HCT116 (cell line): ENCODE data around the gene SLAIN2. TPM values are rescaled to one million over a fixed set of nuclear protein-coding genes. Genes with fewer than 3 reads are reported as not detected.

Experiments
- ATAC-seq: fragments of 200-7000 bp; cut with Tn5 transposase; 2 replicates; pipeline ENCODE4 v1.9.1; 2020; ENCODE audit warnings: mild to moderate bottlenecking, moderate library complexity
- BruUV-seq: library from RNA; stranded (reverse); fragments of 400-500 nt; replicated peaks from 2 replicates; lab custom pipeline; 2021; lab: Mats Ljungman, UMichigan
- CTCF ChIA-PET: fragments of 300-600 bp; sonication (Branson Sonifier 250); formaldehyde crosslinking; loops from one replicate; lab custom pipeline; 2021; ENCODE audit warnings: antibody characterized with exemption; lab: Charles Lee
- POLR2A ChIA-PET: fragments of 300-600, 350-600 bp; sonication (Branson Sonifier 250); formaldehyde crosslinking; loops from one replicate; lab custom pipeline; 2021; ENCODE audit warnings: antibody characterized with exemption; lab: Charles Lee
- RAD21 ChIA-PET, 2 experiments: fragments of 300-600 bp; sonication (Branson Sonifier 250); formaldehyde crosslinking; loops; one replicate each; lab custom pipeline; 2023; ENCODE audit warnings: low total read pairs in 2 of 2; ENCODE audit not compliant: uncharacterized antibody in 2 of 2, unreplicated experiment in 2 of 2, low non-redundant PET in 1 of 2; lab: Charles Lee
- DNase-seq: peaks from one replicate; pipeline ENCODE4 v3.0.0-alpha.2; 2010; ENCODE audit warnings: low read depth, low spot score
- H2AFZ ChIP-seq: fragments of 200-600 bp; shearing (Covaris generic), sonication (generic); 2 replicates; pipeline ENCODE4 v1.6.1; 2017; ENCODE audit warnings: low read depth, mixed run types, mixed read lengths, antibody characterized with exemption, low read length; ENCODE audit not compliant: poor library complexity, severe bottlenecking
- H3K27ac ChIP-seq: 2 replicates; pipeline ENCODE4 v1.5.1; 2012; ENCODE audit warnings: low read depth, low read length
- H3K27me3 ChIP-seq: fragments of 200-600 bp; sonication (generic); 2 replicates; pipeline ENCODE4 v1.6.1; 2016; ENCODE audit warnings: mixed run types, low read length, mixed read lengths; ENCODE audit not compliant: insufficient read depth
- H3K36me3 ChIP-seq, 2 experiments: fragments of 200-500 bp in 1 of 2; fragments of 200-600 bp in 1 of 2; sonication (Bioruptor generic) in 1 of 2; sonication (generic) in 1 of 2; 2 replicates each; pipeline versions ENCODE4 v1.5.1 to v1.6.1; 2014 to 2016; ENCODE audit warnings: low read length in 2 of 2, inconsistent platforms in 1 of 2, mixed read lengths in 1 of 2, mixed run types in 1 of 2; ENCODE audit not compliant: insufficient read depth in 2 of 2, control insufficient read depth in 1 of 2
- H3K4me1 ChIP-seq, 2 experiments: fragments of 200-600 bp in 1 of 2; sonication (generic) in 1 of 2; 2 replicates each; pipeline versions ENCODE4 v1.5.1 to v1.6.1; 2012 to 2017; ENCODE audit warnings: low read length in 2 of 2, inconsistent platforms in 1 of 2, mild to moderate bottlenecking in 1 of 2, mixed read lengths in 1 of 2, mixed run types in 1 of 2, moderate library complexity in 1 of 2; ENCODE audit not compliant: insufficient read depth in 2 of 2, control insufficient read depth in 1 of 2
- H3K4me2 ChIP-seq: fragments of 200-600 bp; sonication (generic); 2 replicates; pipeline ENCODE4 v1.6.1; 2017; ENCODE audit warnings: mixed run types, low read length, mixed read lengths
- H3K4me3 ChIP-seq, 2 experiments: fragments of 200-600 bp in 1 of 2; sonication (generic) in 1 of 2; replicated peaks in 1 of 2; 2 replicates each; pipeline ENCODE4 v1.5.1; 2011 to 2016; ENCODE audit warnings: low read length in 2 of 2, control low read depth in 1 of 2, low read depth in 1 of 2, mild to moderate bottlenecking in 1 of 2, mixed read lengths in 1 of 2, mixed run types in 1 of 2
- H3K79me2 ChIP-seq: fragments of 200-600 bp; sonication (generic); 2 replicates; pipeline ENCODE4 v1.6.1; 2017; ENCODE audit warnings: mild to moderate bottlenecking, mixed run types, low read length, moderate library complexity, mixed read lengths; ENCODE audit not compliant: insufficient read depth
- H3K9ac ChIP-seq: fragments of 200-600 bp; sonication (generic); 2 replicates; pipeline ENCODE4 v1.6.1; 2016; ENCODE audit warnings: low read length, mixed read lengths
- H3K9me2 ChIP-seq: fragments of 200-600 bp; sonication (generic), shearing (Covaris generic); 2 replicates; pipeline ENCODE4 v1.6.1; 2017; ENCODE audit warnings: mixed run types, mild to moderate bottlenecking, moderate library complexity; ENCODE audit not compliant: insufficient read depth
- H3K9me3 ChIP-seq, 2 experiments: fragments of 200-500 bp in 1 of 2; fragments of 200-600 bp in 1 of 2; sonication (Bioruptor generic) in 1 of 2; sonication (generic) in 1 of 2; 2 replicates each; pipeline ENCODE4 v1.6.1; 2014 to 2017; ENCODE audit warnings: low read length in 2 of 2, mixed read lengths in 2 of 2, inconsistent platforms in 1 of 2, low read depth in 1 of 2, mild to moderate bottlenecking in 1 of 2, mixed run types in 1 of 2, moderate library complexity in 1 of 2; ENCODE audit not compliant: control insufficient read depth in 1 of 2, insufficient read depth in 1 of 2
- H4K20me1 ChIP-seq: fragments of 200-600 bp; sonication (generic), shearing (Covaris generic); 2 replicates; pipeline ENCODE4 v1.6.1; 2017; ENCODE audit warnings: mixed run types, mild to moderate bottlenecking, moderate library complexity; ENCODE audit not compliant: insufficient read depth
- ATF3 ChIP-seq: IDR thresholded peaks from 2 replicates; pipeline ENCODE4 v1.6.1; 2012
- CBX3 ChIP-seq: IDR thresholded peaks from 2 replicates; pipeline ENCODE4 v1.6.1; 2012; ENCODE audit warnings: low read depth
- CEBPB ChIP-seq: IDR thresholded peaks from 2 replicates; pipeline ENCODE4 v1.6.1; 2012; ENCODE audit warnings: low read depth
- CTCF ChIP-seq, 3 experiments: fragments of 200-600 bp in 1 of 3; sonication (generic) in 1 of 3; IDR thresholded peaks in 2 of 3; conservative IDR thresholded peaks in 1 of 3; 2 replicates each; pipeline ENCODE4 v1.5.1; 2012 to 2017; ENCODE audit warnings: low read depth in 2 of 3, low read length in 2 of 3, antibody characterized with exemption in 1 of 3, borderline replicate concordance in 1 of 3, control low read depth in 1 of 3, mild to moderate bottlenecking in 1 of 3, mixed read lengths in 1 of 3, mixed run types in 1 of 3, moderate library complexity in 1 of 3; ENCODE audit not compliant: insufficient read depth in 1 of 3
- ELF1 ChIP-seq: IDR thresholded peaks from 2 replicates; pipeline ENCODE4 v1.6.1; 2012; ENCODE audit warnings: low read depth, borderline replicate concordance
- EZH2 ChIP-seq: fragments of 200-600 bp; sonication (generic); IDR thresholded peaks from 2 replicates; pipeline ENCODE4 v1.6.1; 2017; ENCODE audit warnings: antibody characterized with exemption, mixed run types
- EZH2phosphoT487 ChIP-seq: fragments of 200-600 bp; IDR thresholded peaks from 2 replicates; pipeline ENCODE4 v1.6.1; 2018; ENCODE audit warnings: antibody characterized with exemption, borderline replicate concordance
- JUND ChIP-seq: IDR thresholded peaks from 2 replicates; pipeline ENCODE4 v1.6.1; 2012
- MAX ChIP-seq: IDR thresholded peaks from 2 replicates; pipeline ENCODE4 v1.6.1; 2012
- POLR2A ChIP-seq: IDR thresholded peaks from 2 replicates; pipeline ENCODE4 v1.7.0; 2011; ENCODE audit warnings: borderline replicate concordance; ENCODE audit not compliant: insufficient read depth, insufficient read length; ENCODE audit errors: extremely low read depth
- POLR2AphosphoS5 ChIP-seq: IDR thresholded peaks from 2 replicates; pipeline ENCODE4 v1.6.1; 2011; ENCODE audit warnings: mild to moderate bottlenecking, low read depth, low read length, moderate library complexity
- RAD21 ChIP-seq: IDR thresholded peaks from 2 replicates; pipeline ENCODE4 v1.6.1; 2012; ENCODE audit warnings: low read depth, mild to moderate bottlenecking
- REST ChIP-seq: IDR thresholded peaks from 2 replicates; pipeline ENCODE4 v1.6.1; 2012; ENCODE audit warnings: low read depth
- SIN3A ChIP-seq: IDR thresholded peaks from 2 replicates; pipeline ENCODE4 v1.6.1; 2012; ENCODE audit warnings: low read depth
- SRF ChIP-seq: IDR thresholded peaks from 2 replicates; pipeline ENCODE4 v1.6.1; 2012; ENCODE audit warnings: low read depth
- TCF7L2 ChIP-seq: IDR thresholded peaks from 2 replicates; pipeline ENCODE4 v1.7.0; 2011; ENCODE audit warnings: borderline replicate concordance, inconsistent platforms; ENCODE audit not compliant: insufficient read depth, insufficient read length; ENCODE audit errors: extremely low read depth
- YY1 ChIP-seq: IDR thresholded peaks from 2 replicates; pipeline ENCODE4 v1.6.1; 2011; ENCODE audit warnings: low read length, low read depth, moderate library complexity, mild to moderate bottlenecking; ENCODE audit not compliant: insufficient replicate concordance; ENCODE audit errors: extremely low read depth
- ZBTB33 ChIP-seq: IDR thresholded peaks from 2 replicates; pipeline ENCODE4 v1.6.1; 2011; ENCODE audit warnings: mild to moderate bottlenecking, low read length, moderate library complexity; ENCODE audit not compliant: insufficient replicate concordance; ENCODE audit errors: extremely low read depth
- ZFX ChIP-seq: fragments of 450-650 bp; IDR thresholded peaks from 2 replicates; pipeline ENCODE4 v1.6.1; 2017
- ZNF274 ChIP-seq: fragments of 200-500 bp; sonication (Bioruptor generic); IDR thresholded peaks from 2 replicates; pipeline ENCODE4 v1.6.1; 2014; ENCODE audit warnings: mild to moderate bottlenecking, low read depth, low read length, inconsistent platforms
- intact Hi-C: fragments of 100-400 bp; cut with micrococcal nuclease; formaldehyde crosslinking; loops from 2 replicates; pipeline ENCODE4 v1.10.0; 2022
- total RNA-seq: library from RNA; stranded (reverse); gene quantifications from one replicate; pipeline ENCODE4 v1.2.1, GENCODE V29; 2021; ENCODE audit not compliant: unreplicated experiment

The SLAIN2 gene
- total RNA-seq, 1 experiment from 2014 or later, result 50.3 TPM

GRCh38 chr4:48462363-48462762, 121.0 kb downstream of the SLAIN2 start:
- ATAC-seq (no peak), DNase-seq (no peak)
- Histone ChIP-seq H3K4me2 (no peak overlapping the region), H3K4me1 (peaks cover 0 to 6% of the 10 kb centered on the region in 2 experiments; a peak in 1 of 4 replicates), H3K27ac (no peak overlapping the region), H3K79me2 (no peaks in the 10 kb centered on the region), H3K27me3 (no peaks in the 10 kb centered on the region), H2AFZ (no peak overlapping the region), H3K9ac (no peak overlapping the region), H3K9me3 (no peaks in the 10 kb centered on the region), H4K20me1 (no peaks in the 10 kb centered on the region), H3K4me3 (no peak overlapping the region), H3K36me3 (no peaks in the 10 kb centered on the region), H3K9me2 (no peaks in the 10 kb centered on the region)
- RAD21 ChIA-PET, result no interaction called here
- BruUV-seq, result no TSS peak
- POLR2A ChIA-PET, result no interaction called here
- intact Hi-C loops, result no loop called here
- TF ChIP-seq ATF3, result no peak
- no peak for TF ChIP-seq POLR2A
- TF ChIP-seq TCF7L2, result no peak
- no peak for TF ChIP-seq ELF1
- no peak for TF ChIP-seq EZH2
- TF ChIP-seq POLR2AphosphoS5, result no peak
- no peak for TF ChIP-seq CTCF (IDR thresholded peaks at IDR 0.05 in 2 of 3, conservative IDR thresholded peaks at IDR 0.05 in 1 of 3; ENCODE audit: borderline replicate concordance in 1 of 3, insufficient read depth in 1 of 3, low read depth in 2 of 3, low read length in 2 of 3)
- no peak for TF ChIP-seq REST
- TF ChIP-seq RAD21, result no peak
- TF ChIP-seq ZNF274, result no peak
- TF ChIP-seq CBX3, result no peak
- no peak for TF ChIP-seq SRF
- TF ChIP-seq SIN3A, result no peak
- no peak for TF ChIP-seq EZH2phosphoT487
- TF ChIP-seq ZFX, result no peak
- TF ChIP-seq MAX, result no peak
- no peak for TF ChIP-seq CEBPB
- TF ChIP-seq YY1, result no peak
- TF ChIP-seq JUND, result no peak
- TF ChIP-seq ZBTB33, result no peak
- CTCF ChIA-PET, result no interaction called here
